HG03521 (cell line): Measurements from ENCODE around the gene PHLDB2.

Experiments used
- ATAC-seq: cut with Tn5 transposase; IDR thresholded peaks from one replicate; pipeline ENCODE4 v1.9.1; 2021; ENCODE audit warnings: mild to moderate bottlenecking, moderate library complexity; ENCODE audit not compliant: unreplicated experiment

PHLDB2 gene

DNA sequence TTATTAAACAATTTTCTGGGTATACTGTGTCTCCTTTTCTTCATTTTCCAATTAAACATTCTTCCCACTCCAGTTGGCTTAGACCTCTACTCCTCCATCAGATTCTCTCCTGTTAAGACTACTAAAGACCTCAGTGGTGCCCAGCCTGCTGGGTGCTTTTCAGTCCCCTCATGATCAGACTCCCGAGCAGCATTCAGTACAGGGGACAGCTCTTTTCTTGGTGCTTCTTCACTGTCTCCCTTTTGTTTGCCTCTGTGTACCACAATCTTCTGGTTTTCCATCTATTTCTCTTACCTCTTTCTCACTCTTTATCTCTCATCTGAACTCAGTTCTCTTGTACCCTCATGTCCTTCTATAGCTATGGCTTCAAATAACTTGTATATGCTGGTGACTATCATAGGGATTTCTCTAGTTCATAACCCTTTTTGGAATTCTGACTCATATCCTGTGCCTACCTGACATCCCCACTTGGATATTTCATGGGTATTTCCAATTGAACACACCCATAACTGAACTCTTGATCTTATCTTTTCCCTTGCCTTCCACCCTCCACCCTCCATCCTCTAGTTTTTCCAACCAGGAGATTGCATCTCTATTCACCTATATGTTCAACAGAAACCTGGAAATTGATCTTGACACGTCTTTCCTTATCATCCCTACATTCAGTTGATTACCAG is 64.2 kb downstream of the PHLDB2 start:
- ATAC-seq: no peak

DNA sequence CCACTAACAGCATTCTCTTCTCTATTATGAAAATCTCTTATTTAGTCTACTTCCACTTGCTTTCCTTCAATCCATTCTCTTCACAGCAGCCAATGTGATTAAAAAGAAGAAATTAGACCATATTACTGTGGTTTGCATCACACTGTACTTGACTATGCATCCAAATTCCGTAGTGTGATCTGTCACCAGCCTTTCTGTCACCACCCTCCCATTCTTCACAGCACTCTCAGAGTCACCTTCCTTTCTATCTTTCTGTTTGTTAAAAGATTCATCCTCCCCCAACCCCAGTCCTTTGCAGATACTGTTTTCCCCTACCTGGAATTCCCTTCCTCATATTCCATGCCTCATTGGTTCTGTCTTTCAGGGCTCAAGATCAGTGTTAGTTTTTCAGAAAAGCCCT is 64.7 kb downstream of the PHLDB2 start:
- ATAC-seq: no peak

DNA sequence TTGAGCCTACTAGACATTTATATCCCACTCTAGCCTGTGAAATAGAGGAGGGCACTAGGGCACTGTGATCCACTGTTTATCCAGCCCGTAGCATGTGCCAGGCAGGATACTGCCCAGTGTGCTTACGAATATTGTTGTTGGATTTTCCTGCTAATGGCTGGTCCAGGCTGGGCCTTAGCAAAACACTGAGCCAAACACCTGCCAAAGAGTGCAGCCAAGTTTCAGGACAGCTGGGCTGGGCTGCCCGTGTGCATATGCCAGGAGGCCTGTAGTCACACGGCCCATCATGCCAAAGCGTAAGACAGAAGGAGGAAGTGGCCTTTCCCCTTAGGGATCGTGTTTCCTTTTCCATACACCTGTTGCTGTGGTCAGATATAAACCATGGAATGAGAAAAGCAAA is 65.2 kb downstream of the PHLDB2 start:
- no peak for ATAC-seq

DNA sequence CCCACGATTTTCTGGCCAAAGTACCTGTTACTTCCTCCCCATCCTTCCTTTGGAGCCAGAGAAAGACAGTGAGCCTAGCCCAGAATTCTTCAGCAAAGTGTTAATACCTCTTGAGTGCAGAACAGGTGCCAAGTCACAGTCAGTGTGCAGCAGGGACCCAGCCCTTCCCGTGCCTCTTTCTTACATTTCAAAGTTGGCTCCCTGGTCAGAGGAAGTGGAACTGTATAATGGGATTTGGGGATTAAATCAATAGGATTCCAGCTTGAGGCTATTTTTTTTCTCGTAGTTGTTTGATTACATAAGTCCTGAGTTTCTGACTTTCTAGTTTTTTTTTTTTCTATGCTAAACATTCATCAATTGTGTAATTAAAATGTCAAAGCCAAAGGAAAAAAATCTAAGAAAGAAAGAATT is 67.2 kb downstream of the PHLDB2 start:
- no peak for ATAC-seq

- no peak for ATAC-seq
Observed at GRCh38 chr3:111928613-111929012, 69.5 kb downstream of the PHLDB2 start.

DNA sequence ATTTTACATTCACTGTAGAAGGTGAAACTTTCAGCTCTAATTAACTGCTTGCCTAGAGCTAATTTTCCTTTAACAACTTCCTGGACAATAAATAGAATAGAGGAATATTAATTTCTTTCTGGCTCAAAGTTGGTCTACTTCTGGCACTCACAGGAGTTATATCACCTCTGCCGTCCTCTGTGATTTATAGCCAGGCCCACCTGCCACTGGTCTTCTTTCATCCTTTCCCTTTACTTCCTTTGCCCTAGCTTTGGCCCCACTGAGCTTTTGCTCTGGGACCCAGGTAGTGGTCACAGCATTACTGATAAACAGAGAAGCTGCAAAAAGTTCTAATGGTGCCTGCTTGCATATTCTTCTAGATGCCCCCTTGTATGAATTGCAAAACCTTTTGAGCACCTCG is 70.4 kb downstream of the PHLDB2 start:
- no peak for ATAC-seq

DNA sequence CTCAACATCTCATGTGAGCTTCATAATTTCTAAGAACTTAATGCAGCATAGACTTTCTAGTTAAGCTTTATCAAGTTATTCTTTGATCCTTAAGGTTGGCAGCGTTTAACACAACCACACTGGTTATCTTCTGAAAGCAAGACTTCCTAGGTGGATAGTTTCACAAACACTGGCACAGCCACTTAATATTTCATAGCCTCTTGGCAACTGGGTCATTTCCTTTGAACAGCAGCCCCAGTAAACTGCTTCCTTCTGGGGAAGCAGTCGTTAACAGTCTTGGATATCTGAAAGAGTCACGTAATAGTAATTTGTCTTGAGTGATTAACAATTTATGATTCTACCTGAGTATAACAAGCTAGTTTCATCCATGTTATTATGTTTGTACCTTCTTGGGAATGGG is 73.9 kb downstream of the PHLDB2 start:
- no peak for ATAC-seq

GRCh38 chr3:111936191-111936841 is 77.3 kb downstream of the PHLDB2 start:
- ATAC-seq: no peak

DNA sequence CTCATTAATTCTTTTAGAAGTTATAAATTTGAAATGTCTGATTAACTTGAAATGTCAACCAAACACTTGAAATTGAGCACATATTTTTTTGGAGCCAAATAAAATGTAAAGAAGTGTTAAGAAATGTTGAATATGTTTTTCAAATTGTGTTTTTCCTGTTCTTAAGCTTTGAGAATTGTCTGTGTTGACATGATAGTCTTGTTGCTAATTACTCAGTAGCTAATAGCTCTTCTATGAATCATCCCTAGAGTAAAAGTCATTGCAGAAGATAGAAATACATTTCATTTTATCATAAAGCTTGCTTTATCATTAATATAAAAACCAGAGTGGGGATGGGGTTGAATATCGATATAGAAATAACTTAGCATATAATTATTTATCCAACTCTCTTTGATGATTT is 77.9 kb downstream of the PHLDB2 start:
- no peak for ATAC-seq

DNA sequence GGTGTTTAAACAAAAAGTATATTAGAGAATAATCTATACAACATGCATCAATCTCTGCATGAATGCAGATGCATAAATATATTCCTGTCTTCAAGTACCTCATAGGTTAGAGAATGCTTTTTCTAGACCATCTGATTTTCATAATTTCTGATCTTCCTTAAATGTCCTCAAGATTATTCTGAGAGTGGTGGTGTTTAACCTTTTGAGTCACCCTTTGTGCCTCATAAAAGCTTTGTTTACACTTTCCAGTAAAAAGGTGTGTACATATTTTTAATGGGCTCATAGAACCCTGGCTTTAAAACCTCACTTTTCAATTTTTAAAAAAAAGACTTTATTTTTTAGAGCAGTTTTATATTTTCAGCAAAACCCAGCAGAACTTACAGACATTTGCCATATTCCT is 78.8 kb downstream of the PHLDB2 start:
- ATAC-seq: no peak

DNA sequence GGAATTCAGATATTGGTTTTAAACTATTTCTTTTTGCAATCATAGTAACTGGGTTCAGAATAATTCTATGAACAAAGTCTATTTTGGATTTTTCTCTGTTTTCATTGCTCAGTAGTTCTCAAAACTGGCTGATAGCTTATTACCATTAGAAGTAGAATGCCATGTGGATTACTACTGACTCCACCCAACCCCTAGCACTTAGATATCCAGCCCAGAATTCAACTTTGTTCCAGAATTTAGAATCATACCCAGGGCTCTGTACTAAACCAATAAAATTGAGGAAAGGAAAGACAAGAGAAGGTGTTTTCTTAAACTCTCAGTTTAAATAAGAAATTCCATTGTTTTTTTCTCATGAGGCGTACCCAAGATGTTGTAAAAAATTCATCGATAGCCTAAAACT is 80.8 kb downstream of the PHLDB2 start:
- no peak for ATAC-seq

GRCh38 chr3:111943533-111943932 is 84.5 kb downstream of the PHLDB2 start:
- ATAC-seq: no peak

DNA sequence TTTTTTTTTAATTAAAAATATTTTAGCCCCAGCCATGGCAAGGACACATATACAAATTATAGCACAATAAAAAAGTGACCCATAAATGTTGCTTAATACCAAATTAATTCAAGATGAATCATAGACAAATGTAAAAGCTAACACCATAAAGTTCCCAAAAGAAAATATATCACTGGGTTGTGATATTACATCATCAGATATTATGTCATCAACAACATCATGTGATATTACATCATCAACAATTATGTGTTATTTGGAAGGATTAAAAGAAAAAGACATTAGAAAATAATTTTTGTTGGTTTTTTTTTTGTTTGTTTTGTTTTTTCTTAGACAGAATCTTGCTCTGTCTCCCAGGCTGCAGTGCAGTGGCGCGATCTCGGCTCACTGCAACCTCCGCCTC is 85.3 kb downstream of the PHLDB2 start:
- no peak for ATAC-seq

GRCh38 chr3:111947231-111947630 is 88.2 kb downstream of the PHLDB2 start:
- ATAC-seq: no peak

DNA sequence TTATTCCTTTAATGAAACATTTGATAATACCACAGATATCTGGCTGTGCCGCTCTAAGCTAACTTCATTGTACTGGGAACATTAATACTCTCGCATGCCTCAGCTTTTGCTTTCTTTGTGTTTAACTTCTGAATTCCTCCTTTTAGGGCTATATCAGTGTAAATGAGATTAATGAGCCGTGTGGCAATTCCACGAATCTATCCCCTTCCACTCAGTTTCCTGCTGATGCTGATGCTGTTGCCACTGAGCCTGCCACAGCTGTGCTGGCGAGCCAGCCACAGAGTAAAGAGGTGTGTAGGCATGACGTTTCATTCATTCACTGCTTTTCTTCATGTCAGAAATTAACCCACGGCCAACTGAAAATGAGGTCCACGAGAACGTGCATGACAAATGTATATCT is 89.7 kb downstream of the PHLDB2 start:
- no peak for ATAC-seq

DNA sequence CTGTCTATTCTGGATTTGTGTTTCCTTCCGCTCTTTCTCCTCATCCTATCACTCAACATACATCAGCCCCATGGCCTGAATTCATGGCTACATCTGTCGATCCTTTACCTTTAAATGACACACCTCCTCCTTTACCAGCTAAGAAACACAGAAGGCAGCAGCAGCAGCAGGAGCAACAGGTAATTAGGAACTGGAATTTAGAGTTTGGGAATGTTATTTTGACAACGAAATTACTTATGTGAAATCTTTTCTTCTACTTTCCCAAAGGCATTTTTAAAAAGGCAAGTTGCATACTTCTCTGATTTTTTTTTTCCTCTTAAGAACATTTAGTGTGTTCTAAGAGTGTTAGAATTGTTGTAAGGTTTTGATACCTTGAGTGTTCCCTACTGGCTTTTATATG is 90.6 kb downstream of the PHLDB2 start:
- no peak for ATAC-seq

- ATAC-seq: no peak
Observed at GRCh38 chr3:111951032-111951431, 92.0 kb downstream of the PHLDB2 start.

DNA sequence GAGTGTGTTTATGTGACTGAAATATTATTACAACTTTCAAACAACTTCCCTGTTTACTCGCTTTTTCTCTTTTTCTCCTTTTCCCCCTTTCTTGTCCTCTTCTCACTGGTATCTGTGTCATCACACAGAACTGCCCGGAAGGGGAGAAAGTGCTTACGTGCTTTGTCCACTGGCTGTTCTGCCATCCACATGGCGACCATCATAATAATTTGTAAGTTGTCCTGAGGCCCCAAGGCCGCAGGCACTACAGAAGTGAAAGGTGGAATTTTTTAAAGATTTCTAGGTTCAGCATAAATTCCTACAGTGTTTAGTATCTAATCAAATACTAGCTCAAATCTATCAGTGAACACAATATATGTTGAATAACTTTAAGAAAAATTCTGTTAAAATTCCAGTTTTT is 93.0 kb downstream of the PHLDB2 start:
- ATAC-seq: no peak

DNA sequence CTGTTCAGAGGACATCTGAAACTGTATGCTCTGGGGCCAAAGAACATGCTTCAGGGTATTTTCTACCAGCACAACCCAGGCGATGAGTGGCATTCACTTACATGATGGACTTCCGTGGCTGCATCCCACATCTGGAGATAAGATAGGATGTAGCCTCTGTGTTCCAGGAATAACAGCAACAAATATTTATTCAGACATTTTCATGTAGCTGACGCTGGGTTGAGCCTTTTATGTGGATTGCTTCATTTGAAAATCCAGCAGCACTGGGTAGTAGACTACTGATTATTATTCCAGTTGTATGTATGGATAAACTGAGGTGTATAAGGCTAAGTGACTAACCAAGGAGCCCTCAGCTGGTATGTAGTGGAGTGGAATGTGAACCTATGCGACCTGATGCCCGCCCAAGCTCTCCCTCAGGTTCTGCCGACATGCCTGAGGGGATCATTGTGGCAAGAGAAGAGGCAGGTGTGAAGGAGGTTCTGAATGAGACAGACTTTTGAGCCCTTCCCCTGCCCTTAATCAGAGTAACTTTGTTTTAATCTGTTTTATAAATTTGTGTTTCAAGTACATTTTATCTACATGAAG is 93.9 kb downstream of the PHLDB2 start:
- ATAC-seq: no peak

DNA sequence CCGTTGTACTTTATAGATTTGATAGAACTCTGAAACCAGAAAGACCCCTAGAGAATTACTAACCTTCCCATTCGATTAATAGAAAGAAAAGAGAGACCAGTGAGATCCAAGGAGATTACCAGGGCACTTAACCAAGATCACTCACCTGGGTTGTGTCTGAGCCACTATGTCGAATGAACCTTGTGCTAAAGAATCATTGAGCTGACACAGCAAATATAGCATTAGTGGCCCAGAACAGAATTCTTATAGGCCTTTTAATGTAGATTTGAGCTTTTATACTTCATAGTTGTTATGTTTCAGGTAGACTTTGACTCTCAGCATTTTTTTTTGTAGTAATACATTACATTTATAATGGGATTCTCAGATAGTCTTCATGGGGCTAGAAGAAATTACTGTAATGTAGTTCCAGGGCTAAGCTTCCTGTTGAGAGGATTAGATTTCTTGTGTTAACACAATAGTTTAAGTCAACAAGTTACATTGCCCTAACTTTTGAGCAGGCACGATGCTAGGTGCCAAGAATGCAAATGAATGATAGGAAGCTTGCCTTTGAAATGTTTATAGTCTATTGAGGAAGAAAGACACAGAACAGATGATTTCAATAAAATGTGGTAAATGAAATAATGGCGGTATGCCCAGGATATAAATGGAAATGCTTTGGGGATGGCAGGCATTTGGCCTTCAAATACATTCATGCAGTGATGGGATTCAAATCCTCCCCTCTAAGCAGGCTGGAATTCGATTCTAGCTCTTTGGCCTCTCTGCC is 95.3 kb downstream of the PHLDB2 start:
- no peak for ATAC-seq

DNA sequence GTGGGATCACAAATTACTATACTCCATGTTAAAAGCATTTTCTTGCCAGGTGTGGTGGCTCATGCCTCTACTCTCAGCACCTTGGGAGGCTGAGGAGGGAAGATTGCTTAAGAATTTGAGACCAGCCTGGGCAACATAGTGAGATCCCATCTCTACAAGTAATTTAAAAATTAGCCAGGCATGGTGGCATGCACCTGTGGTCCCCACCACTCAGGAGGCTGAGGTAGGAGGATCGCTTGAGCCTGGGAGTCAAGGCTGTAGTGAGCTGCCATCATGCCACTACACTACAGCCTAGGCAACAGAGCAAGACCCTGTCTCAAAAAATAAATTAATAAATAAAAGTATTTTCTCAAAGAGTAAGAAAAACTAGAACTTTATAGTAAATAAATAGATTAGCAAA is 96.8 kb downstream of the PHLDB2 start:
- ATAC-seq: no peak

GRCh38 chr3:111956449-111956848 is 97.4 kb downstream of the PHLDB2 start:
- no peak for ATAC-seq
